HG03354 (cell line): Measurements from ENCODE around the gene CAMK2D.

ENCODE experiments used
- ATAC-seq: cut with Tn5 transposase; IDR thresholded peaks from one replicate; pipeline ENCODE4 v1.9.1; 2021; ENCODE audit warnings: mild to moderate bottlenecking; ENCODE audit not compliant: unreplicated experiment, poor library complexity, severe bottlenecking

Gene CAMK2D

DNA sequence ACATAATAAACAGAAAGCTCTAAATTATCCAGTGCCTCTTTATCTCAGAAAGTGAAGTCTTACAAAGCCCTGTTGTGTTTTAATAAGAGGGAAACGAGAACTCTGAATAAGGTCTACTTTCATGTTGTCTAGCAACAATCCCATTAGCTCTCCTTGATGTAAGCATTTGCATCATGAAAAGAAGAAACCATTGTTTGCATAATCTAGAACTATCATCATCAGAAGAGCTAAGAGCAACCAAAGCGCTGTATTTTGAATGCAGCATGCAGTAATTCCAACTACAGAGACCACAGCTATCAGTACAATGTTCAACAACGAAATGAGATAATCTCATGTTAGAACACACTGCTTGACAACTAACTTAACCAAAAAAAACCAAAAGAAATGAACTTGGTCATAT lies 257.1 kb downstream of the CAMK2D start:
- no peak for ATAC-seq

DNA sequence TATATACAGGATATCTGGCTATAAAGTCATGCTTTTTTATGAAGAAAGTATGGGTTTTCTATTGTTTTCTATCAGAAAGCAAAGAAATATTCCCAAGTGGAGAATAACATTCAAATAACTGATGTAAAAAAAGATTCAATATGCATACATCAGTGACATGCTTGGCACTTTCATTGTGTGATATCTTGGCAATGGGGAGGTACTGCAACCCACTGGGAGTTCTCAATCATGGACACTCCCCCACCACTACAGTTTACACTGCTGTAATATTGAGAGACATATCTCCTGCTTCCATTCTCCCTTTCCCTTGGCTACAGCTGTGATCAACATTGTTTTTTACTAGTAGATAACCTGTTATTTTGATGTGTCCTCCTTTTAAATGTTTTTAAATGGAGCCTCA lies 257.8 kb downstream of the CAMK2D start:
- ATAC-seq = no peak

DNA sequence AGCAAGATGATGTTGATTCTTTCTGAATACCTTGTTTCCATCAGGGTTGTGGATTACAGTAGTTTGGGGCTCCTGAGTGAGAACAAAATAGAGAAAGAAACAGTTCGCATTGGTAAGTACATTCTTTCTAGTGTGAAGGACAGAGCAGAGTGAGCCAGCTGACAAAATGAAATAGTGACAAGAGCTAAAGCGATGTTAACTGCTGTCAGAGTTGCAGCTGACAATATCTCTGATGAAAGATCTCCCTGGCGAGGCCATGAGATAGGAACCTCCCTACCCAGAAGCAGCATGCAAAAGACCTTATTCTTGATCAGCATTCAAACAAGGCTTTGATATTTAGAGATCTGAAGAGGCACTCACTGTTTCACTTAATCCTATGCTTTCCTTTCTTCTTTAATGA lies 258.6 kb downstream of the CAMK2D start:
- ATAC-seq = no peak

DNA sequence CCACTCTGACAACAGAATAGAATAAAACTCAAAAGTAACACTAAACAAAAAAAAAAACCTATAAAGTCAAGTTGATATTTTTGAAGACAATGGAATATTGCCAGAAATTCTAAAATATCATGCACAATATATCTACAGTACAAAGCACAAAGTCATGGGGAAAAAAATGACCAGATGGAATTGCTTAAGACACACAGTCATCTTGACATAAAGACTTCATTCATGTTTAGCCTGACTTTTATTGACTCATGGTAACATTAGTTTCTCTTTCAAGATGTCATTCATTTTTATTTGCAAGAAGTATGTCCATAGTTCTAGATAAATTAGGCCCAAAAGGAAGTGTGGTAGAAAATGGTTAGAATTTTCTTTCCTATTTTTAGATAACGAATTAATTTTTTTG lies 259.1 kb downstream of the CAMK2D start:
- ATAC-seq = no peak

DNA sequence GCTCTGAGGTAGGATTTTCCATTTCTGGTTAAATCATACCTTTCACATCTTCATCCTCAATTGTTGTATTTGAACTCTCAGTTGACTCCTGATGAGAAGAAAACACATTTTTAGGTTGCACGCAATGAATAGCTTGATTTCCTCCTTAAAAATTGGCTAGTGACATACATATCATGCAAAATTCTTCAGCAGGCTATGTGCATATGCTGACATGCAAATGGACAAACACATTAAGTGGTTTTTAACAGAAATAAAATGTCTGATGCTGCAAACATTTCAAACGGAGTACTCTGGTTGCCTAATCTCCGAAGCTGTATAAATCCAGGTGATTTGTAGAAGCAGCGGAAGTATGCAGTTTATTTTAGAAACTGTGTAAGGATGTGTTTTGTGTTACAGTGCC lies 261.1 kb downstream of the CAMK2D start:
- ATAC-seq = no peak

DNA sequence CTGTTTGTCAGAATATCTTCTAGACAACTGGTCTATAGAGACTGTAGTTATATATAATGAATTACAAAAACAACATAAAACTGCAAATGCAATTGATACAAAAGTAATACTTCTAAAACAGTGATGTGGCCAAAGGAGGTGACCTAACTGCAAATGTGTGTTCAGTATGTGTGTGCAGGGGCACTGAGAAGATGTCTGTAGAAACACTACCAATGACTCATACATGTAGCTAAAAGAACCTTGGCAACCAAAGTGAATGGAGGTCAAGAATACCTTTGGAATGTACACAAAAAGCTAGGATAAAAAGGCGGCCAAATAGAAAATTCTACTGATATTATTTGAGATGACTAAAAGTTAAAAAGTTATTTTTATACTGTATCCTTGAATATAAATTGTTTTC lies 261.8 kb downstream of the CAMK2D start:
- ATAC-seq = no peak

DNA sequence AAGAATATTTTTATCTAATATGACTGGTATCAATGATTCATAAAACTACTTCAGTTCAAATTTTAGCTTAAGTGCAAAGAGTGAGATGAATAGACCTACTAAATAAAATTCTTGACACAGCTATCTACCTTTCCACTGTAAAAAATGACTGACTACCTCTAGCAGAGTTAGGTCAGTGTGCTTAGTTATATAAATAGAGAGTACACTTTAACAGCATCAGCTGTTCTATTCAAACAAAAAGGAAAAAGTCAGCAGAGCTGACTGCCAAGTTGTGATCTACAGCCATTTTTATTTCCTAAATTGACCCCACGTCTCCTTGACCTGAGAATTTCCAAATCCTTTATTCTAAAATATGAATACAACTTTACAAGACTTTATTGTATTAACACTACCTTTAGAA lies 262.4 kb downstream of the CAMK2D start:
- ATAC-seq = no peak

DNA sequence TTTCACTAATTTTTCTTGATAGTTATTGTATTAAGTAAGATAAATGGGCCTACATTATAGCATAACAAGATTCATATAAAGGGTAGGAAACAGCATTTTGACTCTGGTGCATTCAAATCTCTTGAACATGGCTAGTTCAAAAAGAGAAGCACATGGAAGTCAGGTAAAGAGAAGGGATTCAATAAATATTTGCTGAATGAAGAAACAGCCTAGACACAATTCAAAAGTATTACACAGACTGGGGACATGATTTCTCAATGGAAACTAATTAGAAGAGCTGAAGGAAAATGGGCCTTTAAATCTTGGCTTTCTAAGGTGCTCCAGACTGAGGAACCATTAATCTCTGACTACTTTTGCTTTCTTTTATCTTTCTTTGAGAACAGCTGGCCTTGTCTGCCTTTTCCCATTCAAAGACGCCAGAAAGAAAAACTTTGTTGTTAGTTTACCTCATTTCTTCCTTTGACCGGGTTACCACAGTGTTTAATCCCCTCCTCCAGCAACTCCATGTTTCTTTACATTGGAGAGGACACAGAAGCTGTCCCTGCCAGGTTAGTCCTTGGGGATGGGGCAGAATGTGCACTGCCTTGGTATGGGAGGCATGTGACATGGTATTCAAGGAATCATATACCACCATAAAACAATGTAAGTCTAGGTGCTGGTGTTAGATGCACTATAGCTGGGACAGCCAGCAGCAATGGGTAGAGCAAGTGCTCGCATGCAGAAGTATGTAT lies 264.2 kb downstream of the CAMK2D start:
- no peak for ATAC-seq

DNA sequence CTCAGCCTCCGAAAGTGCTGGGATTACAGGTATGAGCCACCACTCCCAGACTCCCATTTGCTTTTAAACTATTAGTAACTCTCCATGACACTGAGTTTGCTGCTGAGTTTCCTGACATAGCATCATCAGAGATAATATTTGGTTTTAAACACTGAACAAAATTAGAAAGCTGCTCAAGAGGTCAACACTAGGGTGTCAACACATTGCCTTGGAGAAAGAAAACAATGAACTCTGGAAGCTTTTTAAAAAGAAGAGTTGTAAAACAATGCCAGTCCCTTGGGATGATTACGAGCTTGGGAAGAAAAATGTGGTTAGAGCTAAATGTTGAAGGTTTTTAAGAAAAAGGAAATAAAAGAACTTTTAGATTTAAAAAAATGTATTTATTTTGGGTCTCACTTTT lies 264.8 kb downstream of the CAMK2D start:
- ATAC-seq = no peak

DNA sequence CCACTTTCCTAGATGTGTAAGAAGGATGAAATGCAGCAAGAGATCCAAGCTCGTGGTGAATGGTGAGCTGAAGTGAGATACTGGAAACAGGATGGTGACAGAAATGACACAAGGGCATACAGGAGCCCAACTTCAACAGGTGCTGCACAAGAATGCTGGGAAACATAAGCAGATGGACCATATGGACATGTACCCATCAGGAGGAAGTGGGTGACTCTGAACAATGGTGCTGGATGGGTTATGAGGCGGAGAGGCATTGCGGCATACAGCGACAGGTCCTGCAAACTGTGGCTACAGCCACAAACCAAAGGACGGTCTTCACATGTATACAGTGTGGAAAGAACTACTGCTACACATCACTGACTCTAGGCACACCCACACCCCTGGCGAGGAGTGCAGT lies 265.7 kb downstream of the CAMK2D start:
- no peak for ATAC-seq

DNA sequence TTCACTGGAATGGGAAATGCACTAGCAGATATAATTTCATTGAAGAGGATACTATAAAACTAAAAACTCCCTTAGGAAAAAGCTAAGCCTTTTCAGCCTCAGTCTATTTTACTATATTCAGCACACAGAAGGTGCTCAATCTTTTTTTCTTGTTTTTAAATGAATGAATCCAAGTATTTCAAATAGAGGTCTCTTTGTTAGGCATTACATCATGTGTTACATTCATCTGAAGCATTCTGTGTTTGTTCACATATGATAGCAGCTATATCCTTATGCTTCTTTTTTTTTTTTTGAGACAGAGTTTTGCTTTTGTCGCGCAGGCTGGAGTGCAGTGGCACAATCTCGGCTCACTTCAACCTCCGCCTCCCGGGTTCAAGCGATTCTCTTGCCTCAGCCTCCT lies 278.4 kb downstream of the CAMK2D start:
- no peak for ATAC-seq

DNA sequence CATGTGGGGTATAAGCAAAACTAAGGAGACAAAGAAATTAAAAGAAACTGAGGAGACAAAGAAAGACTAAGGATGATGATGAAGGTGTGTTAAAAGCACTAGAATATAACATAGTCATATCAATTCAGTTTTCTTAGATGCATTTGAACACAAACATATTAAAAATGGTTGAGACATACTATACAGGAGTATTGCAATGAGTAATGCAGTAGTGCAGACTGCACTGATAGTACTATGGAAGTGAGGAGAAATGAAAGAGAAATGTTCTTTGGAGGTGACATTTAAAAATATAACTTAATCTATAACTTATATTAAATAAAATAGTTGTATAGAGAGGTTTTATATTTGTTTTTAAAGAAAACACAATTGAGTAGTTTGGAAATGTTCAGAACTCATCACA lies 279.2 kb downstream of the CAMK2D start:
- ATAC-seq = no peak

DNA sequence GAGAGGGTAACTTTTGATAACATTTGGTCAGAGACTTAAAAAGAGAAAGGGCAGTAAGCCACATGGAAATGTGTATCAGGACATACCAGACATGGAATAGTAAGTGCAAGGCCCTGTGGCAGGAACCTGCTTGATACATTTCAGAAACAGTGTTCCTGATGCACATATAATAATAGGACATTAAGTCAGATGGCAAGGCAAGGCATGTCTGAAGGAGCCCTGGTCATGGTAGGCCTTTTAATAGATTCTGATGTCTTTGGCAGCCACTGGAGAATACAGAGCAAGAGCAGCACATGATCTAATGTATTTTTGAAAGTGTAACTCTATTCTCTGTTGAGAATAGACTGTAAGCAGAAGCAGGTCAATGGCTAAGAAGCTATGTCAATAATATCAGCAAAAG lies 279.7 kb downstream of the CAMK2D start:
- ATAC-seq = no peak

DNA sequence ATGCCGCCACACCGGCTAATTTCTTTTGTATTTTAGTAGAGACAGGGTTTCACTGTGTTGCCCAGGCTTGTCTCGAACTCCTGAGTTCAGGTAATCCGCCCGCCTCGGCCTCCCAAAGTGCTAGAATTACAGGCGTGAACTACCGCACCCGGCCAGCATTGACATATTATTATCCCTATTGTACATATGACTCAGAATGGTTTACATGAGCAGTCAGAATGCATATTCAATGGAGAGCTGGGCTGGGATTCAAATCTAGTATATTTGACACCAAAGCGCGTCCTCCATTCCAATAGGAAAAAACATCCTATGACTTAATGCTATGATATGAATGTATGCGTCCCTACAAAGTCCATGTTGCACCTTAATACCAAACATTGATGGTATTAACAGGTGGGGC lies 281.4 kb downstream of the CAMK2D start:
- ATAC-seq = no peak

DNA sequence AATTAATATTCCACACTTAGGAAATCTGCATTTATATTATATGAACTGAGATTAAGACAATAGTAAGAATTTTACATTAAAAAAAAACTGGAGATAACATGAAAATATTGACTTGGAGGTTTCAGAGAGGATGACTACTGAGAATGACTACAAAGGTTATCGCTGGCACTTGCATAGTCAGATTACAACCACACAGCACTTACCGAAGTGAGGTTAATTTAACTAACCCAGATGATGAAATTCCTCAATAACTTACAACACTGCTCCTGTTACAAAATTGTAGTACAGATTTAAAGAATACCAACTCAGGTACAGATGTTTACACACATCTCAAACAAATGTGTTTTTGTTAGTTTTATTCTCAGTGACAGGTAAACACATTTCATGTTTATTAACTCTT lies 283.5 kb downstream of the CAMK2D start:
- no peak for ATAC-seq

DNA sequence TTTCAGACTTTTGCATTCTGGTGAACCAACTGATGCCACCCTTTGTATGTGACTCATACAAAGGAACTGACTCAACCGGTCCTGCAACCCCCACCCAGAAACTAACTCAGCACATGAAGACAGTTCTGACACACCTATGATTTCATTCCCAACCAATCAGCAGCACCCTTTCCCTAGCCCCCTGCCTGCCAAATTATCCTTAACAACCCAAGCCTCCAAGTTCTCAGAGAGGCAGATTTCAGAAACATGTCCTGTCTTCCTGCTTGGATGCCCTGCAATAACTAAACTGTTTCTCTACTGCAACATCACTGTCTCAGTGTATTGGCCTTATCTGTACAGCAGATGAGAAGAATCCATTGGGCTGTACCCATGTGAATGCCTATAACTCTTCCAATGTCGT lies 284.7 kb downstream of the CAMK2D start:
- ATAC-seq = no peak

DNA sequence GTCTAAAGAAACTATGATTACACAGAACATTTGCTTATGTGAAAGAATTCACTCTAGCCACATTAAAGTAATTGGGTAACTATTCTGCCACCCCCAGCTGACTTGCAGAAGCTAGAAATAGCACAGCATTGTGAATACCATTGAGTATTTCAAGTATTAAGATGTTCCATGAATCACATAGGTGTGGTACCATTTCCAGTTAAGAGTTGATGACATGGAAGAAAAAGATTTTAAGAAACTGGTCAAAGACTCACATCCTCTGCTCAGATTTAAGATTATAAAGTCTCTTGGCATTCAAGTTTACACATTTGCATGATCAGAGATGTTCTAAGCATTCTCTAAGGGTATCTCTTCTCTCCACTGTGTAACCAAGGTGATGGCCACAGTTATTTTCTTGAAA lies 287.5 kb downstream of the CAMK2D start:
- ATAC-seq = no peak

DNA sequence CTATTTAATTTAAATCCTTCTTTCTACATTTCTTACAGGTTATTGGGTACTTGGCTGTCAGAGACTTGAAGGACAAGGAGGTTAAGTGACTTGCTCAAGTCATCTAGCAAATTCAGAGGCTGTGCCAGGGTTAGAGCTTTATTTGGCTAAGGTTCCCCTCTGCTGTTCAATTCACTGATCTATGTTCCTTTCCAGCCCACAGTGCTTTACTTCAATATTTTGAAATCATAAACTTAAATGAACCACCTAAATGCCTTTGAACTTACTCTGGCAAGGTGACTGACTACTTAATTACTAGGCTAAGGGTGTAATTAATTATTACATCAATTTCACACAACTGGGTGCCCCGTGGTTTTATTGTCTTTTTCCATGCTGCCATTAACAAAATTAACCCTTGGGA lies 288.7 kb downstream of the CAMK2D start:
- no peak for ATAC-seq

DNA sequence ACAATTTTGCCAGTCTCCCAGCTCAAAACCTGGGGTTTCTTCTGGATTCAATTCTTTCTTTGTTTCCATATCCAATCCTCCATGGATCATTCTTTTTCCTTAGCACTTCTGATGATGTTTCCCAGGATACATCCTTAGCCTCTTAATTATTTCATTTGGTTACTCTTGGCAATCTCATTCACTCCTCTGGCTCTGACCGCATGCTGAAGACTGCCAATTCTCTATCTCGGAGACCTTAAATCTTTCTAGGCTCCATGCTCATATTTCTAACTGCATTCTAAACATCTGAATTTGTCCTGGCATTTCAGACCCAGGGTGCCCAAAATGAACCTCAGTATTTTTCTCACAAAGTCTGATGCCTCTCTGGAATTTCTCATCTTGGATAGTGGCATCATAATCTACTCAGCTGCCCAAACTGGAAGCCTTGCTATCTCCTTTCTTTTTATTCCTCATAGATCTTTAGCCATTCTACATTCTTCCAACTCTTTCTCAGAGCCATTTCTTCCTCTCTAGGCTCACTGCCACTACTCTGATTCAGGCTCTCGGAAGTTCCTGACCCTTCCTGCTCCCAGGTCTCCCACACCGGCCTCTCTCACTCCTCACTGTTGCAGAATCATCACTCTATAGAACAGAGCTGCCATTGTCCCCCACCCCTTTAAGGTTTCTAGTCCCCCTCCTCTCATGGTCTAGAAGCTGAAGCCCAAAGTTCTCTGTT lies 290.2 kb downstream of the CAMK2D start:
- no peak for ATAC-seq

DNA sequence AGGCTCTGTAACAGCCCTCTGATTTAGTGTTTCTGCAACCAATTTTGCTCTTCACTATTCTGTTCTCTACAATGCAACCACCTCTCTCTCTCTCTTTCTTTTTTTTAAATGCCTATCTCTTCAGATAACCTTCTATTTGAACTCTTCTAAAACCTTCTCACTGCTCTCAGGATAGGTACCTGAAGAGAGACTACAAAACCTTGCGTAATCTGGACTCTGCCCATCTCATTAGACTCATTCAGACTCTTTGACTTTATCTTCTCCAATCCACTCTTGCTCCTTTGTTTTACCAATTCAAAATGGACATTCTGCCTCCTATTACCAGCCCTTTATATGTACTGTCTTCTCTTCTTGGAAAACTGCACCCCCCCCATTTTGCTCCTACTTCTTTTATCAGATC lies 291.6 kb downstream of the CAMK2D start:
- no peak for ATAC-seq

DNA sequence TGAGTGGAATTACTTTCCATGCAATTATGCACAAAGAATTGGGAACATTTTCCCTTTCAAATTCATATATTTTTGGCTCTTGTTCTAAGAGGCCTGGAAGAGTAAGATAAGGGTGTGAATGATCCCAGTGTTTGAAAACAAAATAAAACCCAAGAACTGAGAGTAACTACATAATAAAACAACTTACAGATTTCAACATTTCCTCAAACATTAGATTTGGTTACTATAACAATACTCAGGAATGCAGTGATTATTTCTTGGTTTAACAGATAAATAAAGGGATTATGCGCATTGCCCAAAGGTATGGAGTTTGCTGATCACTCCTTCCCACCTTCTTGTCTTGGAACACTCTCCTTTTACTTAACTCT lies 292.5 kb downstream of the CAMK2D start:
- ATAC-seq = no peak
